Middle frontal gyrus (tissue), 1 donor: ENCODE data around the gene ZNF484.
"Not testable (repeated sequence)": the region's sequence is repeated elsewhere in the genome, so short reads cannot be mapped to it uniquely, and the experiment has no call there.

Source experiments
- DNase-seq: peaks from one replicate; pipeline ENCODE4 v3.0.0-alpha.2; 2015; ENCODE audit warnings: low spot score; ENCODE audit errors: extremely low spot score

The ZNF484 gene

GRCh38 chr9:92877531-92878430 is at the start of gene ZNF484:
Gene ZNF484, minus strand, starts transcription at chr9:92878038. Its CDS starts 3,009 bp downstream, at chr9:92875029.
- peak; percentile 88 for DNase-seq

DNA sequence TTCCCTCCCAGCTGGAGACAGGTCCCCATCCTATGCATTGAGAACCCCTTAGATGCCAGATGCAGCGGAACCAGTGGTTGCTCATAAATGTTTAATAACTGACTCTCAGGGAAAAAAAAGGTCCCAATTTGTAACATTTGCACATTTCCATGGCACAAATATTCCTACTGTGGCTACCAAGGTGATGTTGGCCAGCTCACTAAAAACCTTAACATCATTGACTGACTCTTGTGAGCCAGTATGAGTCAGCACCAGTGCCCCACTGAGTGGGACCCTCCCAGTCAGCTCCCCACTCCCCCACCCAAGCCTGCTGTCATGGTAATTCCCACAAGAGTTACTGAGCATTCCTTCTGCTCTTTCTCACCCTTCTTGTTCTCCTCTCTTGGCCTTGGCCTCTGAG is 42.6 kb upstream of the ZNF484 start:
- no peak for DNase-seq

DNA sequence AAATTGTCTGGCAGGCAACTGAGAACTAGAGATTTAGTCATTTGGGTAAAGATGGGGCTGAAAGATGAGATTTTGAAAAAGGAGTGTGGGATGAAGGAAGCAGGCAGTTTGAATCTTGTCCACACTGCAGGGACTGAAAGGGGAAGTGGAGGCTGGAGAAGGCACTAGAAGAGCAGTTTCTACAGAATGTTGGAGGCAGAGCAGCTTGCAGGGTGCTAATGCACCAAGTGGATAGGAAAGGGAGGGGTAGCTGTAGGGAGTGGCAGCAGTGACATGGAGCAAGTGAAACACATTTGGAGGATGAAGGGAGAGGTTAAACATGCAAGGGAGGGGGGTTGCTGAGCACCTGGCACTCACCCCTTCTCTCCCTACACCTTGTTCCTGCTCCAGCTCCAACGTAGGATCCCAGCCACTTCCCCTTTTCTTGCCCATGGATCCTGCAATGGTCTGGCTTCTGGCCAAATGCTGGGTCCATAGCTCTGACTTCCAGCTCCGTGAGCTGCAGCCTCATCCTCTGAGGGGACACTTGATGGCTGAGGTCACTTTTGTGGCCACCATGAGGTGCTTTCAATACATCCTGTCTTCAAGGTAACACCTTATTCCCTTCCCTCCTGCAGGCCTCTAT is 39.5 kb upstream of the ZNF484 start:
- no peak for DNase-seq

GRCh38 chr9:92911511-92912475 is 34.0 kb upstream of the ZNF484 start:
- no peak for DNase-seq

DNA sequence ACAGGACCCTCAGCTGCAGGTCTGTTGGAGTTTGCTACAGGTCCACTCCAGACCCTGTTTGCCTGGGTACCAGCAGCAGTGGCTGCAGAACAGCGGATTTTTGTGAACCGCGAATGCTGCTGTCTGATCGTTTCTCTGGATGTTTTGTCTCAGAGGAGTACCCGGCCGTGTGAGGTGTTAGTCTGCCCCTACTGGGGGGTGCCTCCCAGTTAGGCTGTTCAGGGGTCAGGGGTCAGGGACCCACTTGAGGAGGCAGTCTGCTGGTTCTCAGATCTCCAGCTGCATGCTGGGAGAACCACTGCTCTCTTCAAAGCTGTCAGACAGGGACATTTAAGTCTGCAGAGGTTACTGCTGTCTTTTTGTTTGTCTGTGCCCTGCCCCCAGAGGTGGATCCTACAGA is 27.3 kb upstream of the ZNF484 start:
- DNase-seq = not testable (repeated sequence)

DNA sequence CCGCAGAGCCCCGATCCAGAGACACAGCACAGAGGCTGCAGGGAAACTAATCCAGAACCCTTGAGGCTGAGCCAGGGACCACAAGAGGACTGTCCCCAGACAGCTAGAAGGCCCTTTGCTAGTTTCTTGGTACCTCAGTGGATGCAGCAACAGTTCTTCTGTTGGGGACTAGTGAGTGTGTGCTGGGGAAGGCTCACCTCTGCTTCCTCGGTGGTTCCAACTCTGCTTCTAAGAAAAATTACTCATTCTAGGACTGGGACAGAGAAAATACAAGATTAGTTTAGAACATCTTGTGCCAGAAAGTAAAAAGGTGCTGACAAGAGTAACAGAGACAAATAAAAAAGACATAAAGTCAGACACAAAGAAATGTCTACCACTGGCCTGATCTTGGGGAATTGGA is 19.5 kb upstream of the ZNF484 start:
- DNase-seq = no peak

- DNase-seq = no peak
Observed at GRCh38 chr9:92895812-92896436, 18.1 kb upstream of the ZNF484 start.

GRCh38 chr9:92894711-92895362 is 17.0 kb upstream of the ZNF484 start:
- no peak for DNase-seq

DNA sequence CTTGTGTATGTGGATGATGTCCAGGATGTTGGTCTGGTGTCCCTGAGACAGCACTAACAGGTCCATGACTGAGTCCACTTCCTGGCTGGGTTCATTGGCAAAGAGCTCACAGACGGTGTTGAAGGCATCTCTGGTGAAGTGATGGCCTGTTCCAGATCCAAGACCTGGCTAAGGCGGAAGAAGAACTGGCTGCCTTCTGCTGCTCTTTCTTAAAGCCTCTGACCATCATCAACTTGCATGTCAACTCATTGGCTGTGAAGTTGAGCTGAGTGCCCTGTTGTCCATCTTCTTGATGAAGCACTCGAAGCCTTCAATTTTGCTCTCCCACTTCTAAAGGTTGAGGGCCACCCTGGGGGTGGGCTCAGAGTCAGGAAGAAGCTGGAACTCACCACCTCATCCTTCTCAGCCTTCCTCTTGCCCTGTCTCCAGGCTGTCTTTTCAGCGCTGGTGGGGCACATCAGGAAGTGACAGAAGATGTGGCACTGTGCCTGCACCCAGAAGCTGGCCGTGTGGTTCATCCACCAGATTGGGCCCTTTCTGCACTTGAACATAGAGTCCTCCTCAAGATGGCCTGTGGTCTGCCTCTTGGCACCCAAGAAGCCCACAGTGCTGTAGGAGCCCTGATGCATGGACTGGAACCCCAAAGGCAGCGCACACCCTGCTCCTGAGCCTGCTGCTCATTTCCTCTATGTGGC is 16.2 kb upstream of the ZNF484 start:
- DNase-seq = not testable (repeated sequence)

GRCh38 chr9:92892276-92892675 is 14.4 kb upstream of the ZNF484 start:
- not testable (repeated sequence) for DNase-seq

DNA sequence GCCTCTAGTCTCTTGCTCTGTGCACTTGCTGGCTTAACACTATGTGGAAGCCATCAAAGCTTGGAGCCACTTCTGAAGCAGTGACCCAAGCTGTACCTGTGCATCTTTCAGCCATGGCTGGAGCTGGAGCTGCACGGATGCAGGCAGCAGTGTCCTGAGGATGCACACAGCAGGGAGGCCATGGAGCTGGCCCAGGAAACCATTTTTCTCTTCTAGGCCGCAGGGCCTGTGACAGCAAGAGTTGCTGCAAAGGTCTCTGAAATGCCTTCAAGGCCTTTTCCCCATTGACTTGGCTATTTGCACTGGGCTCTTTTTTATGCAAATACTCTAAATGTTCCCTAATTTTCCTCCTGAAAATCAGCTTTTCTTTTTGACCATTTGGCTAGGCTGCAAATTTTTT is 12.9 kb upstream of the ZNF484 start:
- no peak for DNase-seq

DNA sequence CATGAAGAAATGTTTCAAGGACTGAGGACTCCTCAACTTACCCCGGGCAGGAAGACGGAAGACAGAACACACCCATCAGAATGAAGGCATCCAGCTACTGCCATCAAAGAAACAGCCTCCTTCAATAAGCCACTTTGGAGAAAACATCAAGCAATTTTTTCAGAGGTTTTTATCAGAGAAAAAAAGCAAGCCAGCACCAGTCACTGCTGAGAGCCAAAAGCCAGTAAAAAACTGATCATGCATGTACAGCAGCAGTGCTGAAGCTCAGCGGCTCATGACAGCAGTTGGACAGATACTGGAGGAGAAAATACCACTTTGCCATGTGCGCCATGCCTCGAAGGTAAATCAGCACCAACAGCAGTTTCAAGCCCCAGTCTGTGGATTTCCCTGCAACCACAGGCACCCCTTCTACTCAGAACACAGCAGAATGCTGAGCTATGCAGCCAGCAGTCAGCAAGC is 10.1 kb upstream of the ZNF484 start:
- no peak for DNase-seq

- DNase-seq = not testable (repeated sequence)
Observed at GRCh38 chr9:92886846-92887610, 9.2 kb upstream of the ZNF484 start.

DNA sequence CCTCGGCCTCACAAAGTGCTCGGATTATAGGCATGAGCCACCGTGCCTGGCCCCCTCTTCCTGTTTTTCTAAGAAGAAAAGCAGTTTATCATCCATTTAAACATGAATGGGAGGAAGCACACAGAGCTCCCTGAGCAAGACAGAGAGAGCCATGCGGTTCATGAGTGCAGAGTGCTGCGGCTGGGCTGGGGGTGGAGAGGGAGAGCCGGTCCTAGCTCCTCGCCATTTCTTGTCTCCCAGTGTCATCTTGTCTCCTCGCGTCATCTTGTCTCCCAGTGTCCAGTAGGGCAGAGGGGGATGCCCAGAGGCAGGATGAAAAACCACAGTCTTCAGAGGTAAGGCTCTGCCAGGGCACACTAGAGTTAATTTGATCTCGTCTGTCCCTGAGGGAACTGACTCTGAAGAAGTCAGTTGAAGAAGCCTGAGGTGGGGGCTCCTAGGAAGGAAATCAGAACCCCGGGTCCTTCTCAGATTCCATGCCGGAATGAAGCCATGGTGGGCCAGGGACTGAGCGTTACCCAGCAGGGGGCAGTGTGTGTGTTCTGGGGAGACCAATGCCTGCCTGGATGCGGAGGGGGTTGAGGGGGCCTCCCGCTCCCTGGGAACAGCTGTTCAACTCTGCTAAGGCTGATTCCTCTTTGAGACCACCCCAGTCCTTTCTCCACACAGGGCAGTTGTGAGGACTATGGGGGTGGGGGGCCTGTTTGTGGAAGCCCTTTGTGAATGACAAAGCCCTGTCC is 6.0 kb upstream of the ZNF484 start:
- not testable (repeated sequence) for DNase-seq

DNA sequence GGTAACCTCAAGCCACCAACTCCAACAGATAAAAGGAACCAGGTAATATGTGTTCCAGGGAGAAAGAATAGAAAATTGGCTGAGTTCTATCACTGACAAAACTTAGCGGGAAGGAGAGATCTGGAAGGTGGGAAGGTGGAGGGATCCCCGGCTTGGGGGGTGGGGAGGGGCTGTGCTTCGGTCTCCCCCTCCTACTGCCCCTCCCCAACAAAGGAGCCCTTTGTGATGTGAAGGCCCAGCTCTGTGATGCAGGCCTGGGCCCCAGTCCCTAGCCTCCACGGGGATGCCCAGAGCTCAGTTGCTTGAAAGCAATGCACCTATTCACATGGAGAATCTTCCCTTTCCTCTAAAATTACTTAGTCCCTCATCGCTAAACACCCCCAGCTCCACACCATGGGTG is 4.4 kb upstream of the ZNF484 start:
- DNase-seq = no peak

- DNase-seq = no peak
Observed at GRCh38 chr9:92875373-92875772, 2.5 kb downstream of the ZNF484 start.

DNA sequence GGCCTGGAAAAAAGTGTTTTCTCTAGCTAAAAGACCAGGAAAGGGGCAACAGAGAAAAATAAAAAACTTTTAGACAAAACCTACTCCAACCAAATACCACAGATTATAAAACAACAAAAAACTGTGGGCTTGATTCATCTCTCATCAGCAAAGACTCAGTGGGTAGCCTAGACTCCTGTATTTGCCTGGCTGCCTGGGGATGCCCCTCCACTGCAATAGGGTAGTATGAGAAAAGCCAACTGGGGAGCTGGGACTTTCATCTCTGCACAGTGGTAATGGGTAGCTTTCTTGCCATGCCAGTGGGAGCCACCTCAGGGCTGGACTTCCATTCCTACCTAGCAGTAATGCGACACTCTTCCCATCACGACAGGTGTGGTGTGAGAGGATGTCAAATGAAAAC is 7.5 kb downstream of the ZNF484 start:
- DNase-seq = no peak

DNA sequence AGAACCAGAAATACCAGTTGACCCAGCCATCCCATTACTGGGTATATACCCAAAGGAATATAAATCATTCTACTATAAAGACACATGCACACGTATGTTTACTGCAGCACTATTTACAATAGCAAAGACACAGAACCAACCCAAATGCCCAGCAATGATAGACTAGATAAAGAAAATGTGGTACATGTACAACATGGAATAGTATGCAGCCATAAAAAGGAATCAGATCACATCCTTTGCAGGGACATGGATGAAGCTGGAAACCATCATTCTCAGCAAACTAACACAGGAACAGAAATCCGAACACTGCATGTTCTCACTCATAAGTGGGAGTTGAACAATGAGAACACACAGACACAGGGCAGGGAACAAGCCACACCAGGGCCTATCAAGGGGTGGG is 11.2 kb downstream of the ZNF484 start:
- not testable (repeated sequence) for DNase-seq
